ENCODE measurements around the gene USP30.
A peak's percentile ranks its signal among the peaks of the same experiment; 100 is the strongest.

USP30 gene

DNA sequence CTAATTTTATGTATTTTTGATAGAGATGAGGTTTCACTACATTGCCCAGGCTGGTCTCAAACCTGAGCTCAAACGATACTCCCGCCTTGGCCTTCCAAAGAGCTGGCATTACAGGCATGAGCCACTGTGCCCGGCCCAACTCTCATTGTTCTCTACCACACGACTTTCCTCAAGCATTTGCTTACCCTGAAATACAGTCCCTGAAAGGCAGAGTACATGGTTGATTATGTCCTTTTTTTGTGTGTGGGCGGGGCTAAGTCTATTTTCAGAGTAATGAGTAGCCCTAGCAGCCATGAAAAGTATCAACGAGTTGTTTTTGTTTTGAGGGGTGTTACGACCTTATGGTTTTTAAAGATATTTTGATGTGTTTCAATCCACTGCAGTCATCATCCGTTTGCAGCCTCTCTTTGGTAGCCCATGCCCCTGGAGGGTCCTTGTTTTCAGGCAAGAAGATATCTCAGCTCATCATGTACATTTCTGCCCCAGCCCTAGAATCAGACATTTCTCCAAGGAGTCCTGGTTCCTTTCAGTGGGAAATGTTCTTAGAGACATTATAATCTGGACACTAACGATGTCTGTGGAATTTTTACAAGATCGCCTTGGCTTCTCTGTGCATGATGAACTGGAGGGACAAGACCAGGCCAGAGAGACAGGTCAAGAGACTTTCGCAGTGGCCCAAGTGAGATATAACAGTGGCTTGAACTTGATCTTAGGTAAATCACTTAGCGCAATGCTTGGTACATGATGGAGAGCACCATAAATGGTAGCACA is 72.7 kb downstream of the USP30 start:
- peaks cover 6% of the 10 kb centered on the region for H3K4me1 Mint-ChIP-seq
- no peak for DNase-seq
- H3K4me3 Mint-ChIP-seq: no peak overlapping the region
- H3K9me3 Mint-ChIP-seq: no peaks in the 10 kb centered on the region
- H3K27ac Mint-ChIP-seq: peak overlapping the region; percentile 2
- H3K27me3 Mint-ChIP-seq (ENCODE audit: low read depth, poor library complexity): peaks cover 12% of the 10 kb centered on the region
- TF ChIP-seq, protein P1, sequence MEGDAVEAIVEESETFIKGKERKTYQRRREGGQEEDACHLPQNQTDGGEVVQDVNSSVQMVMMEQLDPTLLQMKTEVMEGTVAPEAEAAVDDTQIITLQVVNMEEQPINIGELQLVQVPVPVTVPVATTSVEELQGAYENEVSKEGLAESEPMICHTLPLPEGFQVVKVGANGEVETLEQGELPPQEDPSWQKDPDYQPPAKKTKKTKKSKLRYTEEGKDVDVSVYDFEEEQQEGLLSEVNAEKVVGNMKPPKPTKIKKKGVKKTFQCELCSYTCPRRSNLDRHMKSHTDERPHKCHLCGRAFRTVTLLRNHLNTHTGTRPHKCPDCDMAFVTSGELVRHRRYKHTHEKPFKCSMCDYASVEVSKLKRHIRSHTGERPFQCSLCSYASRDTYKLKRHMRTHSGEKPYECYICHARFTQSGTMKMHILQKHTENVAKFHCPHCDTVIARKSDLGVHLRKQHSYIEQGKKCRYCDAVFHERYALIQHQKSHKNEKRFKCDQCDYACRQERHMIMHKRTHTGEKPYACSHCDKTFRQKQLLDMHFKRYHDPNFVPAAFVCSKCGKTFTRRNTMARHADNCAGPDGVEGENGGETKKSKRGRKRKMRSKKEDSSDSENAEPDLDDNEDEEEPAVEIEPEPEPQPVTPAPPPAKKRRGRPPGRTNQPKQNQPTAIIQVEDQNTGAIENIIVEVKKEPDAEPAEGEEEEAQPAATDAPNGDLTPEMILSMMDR (IDR thresholded peaks at IDR 0.05): no peak
- H3K36me3 Mint-ChIP-seq (ENCODE audit: low read depth): no peaks in the 10 kb centered on the region

DNA sequence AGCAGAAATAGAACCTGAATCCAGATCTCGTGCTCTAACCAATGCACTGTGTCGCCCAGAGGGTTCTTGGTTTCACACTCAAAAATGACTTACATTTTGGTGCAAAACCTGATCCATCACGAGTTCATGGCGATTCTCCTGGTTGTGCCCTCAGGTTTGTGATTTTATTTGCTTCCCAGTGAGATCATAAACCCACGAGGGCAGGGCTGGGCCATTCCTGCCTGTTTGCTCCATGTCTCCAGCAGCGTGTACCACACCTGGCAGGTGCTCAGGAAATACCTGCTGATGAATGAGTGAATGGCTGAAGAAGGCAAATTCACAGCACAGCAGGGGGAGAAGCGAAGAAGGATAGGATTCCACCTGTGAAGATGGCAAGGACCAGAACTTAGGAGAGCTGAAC is 73.4 kb downstream of the USP30 start:
- TF ChIP-seq, protein P1 (IDR thresholded peaks at IDR 0.05): no peak
- no peak for DNase-seq
- H3K4me1 Mint-ChIP-seq: peaks cover 13% of the 10 kb centered on the region
- no peaks in the 10 kb centered on the region for H3K9me3 Mint-ChIP-seq
- no peaks in the 10 kb centered on the region for H3K36me3 Mint-ChIP-seq (ENCODE audit: low read depth)
- no peak overlapping the region for H3K4me3 Mint-ChIP-seq
- no peak overlapping the region for H3K27ac Mint-ChIP-seq
- peaks cover 10% of the 10 kb centered on the region for H3K27me3 Mint-ChIP-seq (ENCODE audit: low read depth, poor library complexity)

DNA sequence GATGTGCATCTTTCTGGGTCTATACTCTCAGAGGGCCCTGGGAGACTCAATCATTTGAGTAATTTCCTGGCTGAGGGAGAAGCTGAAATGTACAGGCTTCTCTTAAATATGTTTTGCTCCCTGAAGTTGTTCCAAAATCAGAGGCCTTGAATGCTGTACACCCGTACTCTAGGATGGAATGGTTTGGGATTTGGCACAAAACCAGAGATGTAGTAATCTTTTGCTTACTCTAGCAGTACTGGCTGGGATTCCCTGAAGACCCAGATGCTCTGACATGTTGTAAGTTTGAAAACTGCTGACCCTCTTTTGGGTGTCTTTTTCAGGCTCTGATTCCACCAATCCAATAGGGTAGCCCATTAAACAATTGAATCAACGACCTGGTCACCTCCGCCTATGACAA is 74.4 kb downstream of the USP30 start:
- DNase-seq: no peak
- no peaks in the 10 kb centered on the region for H3K36me3 Mint-ChIP-seq (ENCODE audit: low read depth)
- H3K4me3 Mint-ChIP-seq: no peak overlapping the region
- peaks cover 16% of the 10 kb centered on the region for H3K27me3 Mint-ChIP-seq (ENCODE audit: low read depth, poor library complexity)
- H3K27ac Mint-ChIP-seq: no peak overlapping the region
- H3K9me3 Mint-ChIP-seq: no peaks in the 10 kb centered on the region
- H3K4me1 Mint-ChIP-seq: peaks cover 23% of the 10 kb centered on the region
- TF ChIP-seq, protein P1 (IDR thresholded peaks at IDR 0.05): no peak

DNA sequence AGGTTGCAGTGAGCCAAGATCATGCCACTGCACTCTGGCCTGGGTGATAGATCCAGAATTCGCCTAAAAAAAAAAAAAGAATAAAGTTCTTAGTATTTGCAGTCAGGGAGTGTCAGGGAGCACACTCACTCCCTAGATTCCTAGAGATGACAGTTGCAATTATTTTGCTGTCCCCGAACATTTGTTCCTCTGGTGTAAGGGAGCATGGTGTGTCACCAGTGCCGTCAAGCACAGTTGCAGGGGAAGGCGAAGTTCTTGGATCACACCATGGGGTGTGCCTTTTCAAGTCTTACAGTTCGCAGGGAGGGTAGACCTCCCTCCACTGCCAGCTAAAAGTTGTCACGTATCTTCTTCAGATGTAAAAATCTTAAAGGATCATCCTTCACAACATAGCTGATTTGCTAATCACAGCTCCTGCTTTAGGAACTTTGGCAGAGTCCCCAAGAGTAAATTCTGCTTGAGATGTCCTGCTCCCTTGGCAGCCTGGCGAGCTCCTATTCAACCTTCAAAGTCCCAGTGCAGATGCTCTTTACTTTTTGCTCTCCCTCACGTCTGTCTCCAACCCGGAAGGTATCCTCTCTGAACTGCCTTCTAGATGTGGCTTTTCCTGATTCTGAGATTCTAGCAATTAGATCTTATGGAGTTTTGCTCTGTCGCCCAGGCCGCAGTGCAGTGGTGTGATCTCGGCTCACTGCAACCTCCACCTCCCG is 75.3 kb downstream of the USP30 start:
- DNase-seq: no peak
- Mint-ChIP-seq H3K4me1 (peaks cover 26% of the 10 kb centered on the region), H3K27ac (no peak overlapping the region), H3K9me3 (no peaks in the 10 kb centered on the region), H3K27me3 (ENCODE audit: low read depth, poor library complexity) (peaks cover 17% of the 10 kb centered on the region), H3K36me3 (ENCODE audit: low read depth) (no peaks in the 10 kb centered on the region), H3K4me3 (no peak overlapping the region)
- TF ChIP-seq, protein P1 (IDR thresholded peaks at IDR 0.05): no peak

DNA sequence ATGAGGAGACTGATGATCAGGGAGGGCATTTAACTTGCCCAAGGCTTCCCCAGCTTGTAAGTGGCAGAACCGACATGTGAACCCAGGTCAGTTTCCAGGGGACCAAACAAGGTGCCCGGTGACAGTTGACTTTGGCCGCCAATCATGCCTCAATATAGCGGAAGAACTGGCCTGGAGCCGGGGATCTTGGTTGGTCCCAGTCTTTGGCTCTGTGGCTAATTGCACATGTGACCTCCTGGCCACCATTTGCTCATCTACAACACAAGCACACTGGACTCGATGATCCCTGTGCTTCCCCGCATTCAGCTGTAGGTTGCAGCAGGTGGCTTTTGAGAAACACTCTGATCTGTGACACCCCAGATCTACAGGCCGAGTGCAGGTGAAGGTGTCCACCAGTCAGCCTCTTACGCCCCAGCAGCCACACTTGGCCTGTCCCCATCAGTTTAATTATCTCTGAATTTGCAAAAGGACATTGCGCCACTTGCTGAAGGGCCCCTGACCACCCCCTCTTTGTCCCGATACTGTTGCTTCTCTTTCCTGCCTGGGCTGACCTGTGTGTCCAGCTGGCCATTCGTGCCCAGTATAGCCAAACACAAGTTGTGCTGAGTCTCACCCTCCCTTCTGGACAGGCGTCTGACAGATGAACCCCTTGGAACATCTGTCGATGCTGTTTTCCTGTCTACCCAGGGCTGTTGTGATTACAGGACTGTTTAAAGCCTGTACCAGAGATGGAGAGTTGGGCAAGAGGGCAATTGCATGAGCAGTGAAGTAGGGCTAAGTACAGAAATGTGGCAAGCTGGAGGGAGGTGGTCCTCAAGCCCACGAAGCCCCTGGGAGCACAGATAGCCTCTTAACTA is 78.1 kb downstream of the USP30 start:
- H3K4me1 Mint-ChIP-seq: peaks cover 34% of the 10 kb centered on the region
- TF ChIP-seq, protein P1 (IDR thresholded peaks at IDR 0.05): no peak
- DNase-seq: no peak
- peaks cover 16% of the 10 kb centered on the region for H3K27me3 Mint-ChIP-seq (ENCODE audit: low read depth, poor library complexity)
- no peaks in the 10 kb centered on the region for H3K36me3 Mint-ChIP-seq (ENCODE audit: low read depth)
- H3K4me3 Mint-ChIP-seq: peak overlapping the region; percentile 13
- H3K9me3 Mint-ChIP-seq: peaks cover 15% of the 10 kb centered on the region
- H3K27ac Mint-ChIP-seq: peak overlapping the region; percentile 1
